Measurements from ENCODE around the gene KRTAP12-2.

Gene KRTAP12-2

DNA sequence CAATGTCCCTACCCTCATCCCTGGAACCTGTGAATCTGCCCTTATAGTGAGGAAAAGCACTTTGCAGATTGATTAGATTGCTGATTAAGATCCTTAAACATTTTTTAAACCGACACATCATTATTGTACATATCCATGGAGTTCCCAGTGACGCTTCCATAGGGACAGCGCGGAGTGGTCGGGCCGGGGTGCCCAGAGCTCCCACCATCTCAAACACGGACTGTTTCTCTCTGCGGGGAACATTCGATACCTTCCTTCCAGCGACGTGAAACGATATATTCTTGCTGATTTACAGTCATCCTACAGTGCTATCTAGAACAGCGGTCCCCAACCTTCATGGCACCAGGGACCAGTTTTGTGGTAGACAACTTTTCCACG lies 34.3 kb upstream of the KRTAP12-2 start:
- TF ChIP-seq, protein P1, sequence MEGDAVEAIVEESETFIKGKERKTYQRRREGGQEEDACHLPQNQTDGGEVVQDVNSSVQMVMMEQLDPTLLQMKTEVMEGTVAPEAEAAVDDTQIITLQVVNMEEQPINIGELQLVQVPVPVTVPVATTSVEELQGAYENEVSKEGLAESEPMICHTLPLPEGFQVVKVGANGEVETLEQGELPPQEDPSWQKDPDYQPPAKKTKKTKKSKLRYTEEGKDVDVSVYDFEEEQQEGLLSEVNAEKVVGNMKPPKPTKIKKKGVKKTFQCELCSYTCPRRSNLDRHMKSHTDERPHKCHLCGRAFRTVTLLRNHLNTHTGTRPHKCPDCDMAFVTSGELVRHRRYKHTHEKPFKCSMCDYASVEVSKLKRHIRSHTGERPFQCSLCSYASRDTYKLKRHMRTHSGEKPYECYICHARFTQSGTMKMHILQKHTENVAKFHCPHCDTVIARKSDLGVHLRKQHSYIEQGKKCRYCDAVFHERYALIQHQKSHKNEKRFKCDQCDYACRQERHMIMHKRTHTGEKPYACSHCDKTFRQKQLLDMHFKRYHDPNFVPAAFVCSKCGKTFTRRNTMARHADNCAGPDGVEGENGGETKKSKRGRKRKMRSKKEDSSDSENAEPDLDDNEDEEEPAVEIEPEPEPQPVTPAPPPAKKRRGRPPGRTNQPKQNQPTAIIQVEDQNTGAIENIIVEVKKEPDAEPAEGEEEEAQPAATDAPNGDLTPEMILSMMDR (IDR thresholded peaks at IDR 0.05; ENCODE audit: low read length), result no peak
- no peak for TF ChIP-seq EZH2phosphoT487 (IDR thresholded peaks at IDR 0.05; ENCODE audit: low read length)
- TF ChIP-seq EZH2 (optimal IDR thresholded peaks at IDR 0.05; ENCODE audit: low read depth, low read length), result no peak
- Histone ChIP-seq H3K4me3 (ENCODE audit: low read length) (no peak overlapping the region), H3K9ac (ENCODE audit: low read length) (no peak overlapping the region), H4K20me1 (ENCODE audit: insufficient read depth, low read length) (no peaks in the 10 kb centered on the region), H3K27ac (ENCODE audit: low read length) (no peak overlapping the region), H3K27me3 (replicated peaks; ENCODE audit: insufficient read depth, low read length) (peaks cover 90% of the 10 kb centered on the region), H3K9me3 (replicated peaks; ENCODE audit: insufficient read depth, low read length) (no peaks in the 10 kb centered on the region), H3K36me3 (replicated peaks; ENCODE audit: insufficient read depth, low read length) (no peaks in the 10 kb centered on the region), H2AFZ (ENCODE audit: low read length) (no peak overlapping the region), H3K9me2 (replicated peaks; ENCODE audit: insufficient read depth, low read length) (no peaks in the 10 kb centered on the region), H3K4me1 (ENCODE audit: low read length) (no peaks in the 10 kb centered on the region), H3F3A (ENCODE audit: insufficient read depth, low read length) (no peaks in the 10 kb centered on the region), H3K4me2 (ENCODE audit: low read depth, low read length) (no peak overlapping the region), H3K79me2 (ENCODE audit: low read length) (no peaks in the 10 kb centered on the region)
- no peak for DNase-seq

DNA sequence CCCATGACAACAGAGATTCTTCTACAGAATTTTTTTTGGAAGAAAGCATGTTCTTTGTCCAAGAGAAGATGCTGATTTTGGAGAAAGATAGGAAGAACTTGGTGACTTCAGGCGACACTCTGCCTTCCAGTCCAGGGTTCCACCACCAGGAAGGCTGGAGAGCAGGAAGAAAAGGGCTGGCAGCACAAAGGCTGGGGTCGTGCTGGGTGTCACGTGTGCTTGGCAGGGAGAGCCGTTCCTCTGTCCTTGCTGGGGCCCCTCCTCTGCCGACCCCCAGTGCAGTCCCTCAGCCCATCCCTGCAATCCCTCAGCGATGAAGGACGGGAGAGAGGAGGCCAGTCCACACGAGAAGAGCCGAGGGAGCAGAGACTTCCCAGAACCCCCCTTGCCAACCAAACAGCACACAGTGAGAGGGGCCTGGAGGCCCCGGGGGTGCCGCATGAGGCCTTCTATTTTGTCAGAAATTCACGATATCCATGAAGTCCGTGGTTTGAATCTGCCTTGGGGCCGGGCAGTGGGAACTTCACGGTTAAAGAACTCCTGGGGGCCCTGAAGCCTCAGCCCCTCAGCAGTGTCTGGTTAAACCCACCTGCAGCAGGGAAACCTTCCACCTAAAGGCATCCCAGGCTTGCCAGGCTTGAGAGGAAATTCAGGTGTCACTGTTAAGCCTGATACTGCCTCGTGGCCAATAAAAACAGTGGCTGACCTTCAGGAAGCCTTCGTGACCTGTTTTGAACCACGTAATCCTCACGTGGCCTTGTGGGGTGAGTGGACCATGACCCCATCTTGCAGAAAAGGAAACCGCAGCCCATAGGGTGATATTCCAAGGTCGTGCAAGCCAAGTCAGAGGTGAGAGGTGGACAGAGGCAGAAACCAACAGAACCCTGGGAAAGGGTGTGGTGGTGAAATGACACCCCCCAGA lies 33.6 kb upstream of the KRTAP12-2 start:
- H3K4me3 ChIP-seq (ENCODE audit: low read length), result no peak overlapping the region
- no peaks in the 10 kb centered on the region for H3K79me2 ChIP-seq (ENCODE audit: low read length)
- no peak overlapping the region for H2AFZ ChIP-seq (ENCODE audit: low read length)
- H3F3A ChIP-seq (ENCODE audit: insufficient read depth, low read length), result no peaks in the 10 kb centered on the region
- no peaks in the 10 kb centered on the region for H3K9me3 ChIP-seq (replicated peaks; ENCODE audit: insufficient read depth, low read length)
- TF ChIP-seq EZH2phosphoT487 (IDR thresholded peaks at IDR 0.05; ENCODE audit: low read length) (no peak), EZH2 (optimal IDR thresholded peaks at IDR 0.05; ENCODE audit: low read depth, low read length) (no peak)
- TF ChIP-seq, protein P1 (IDR thresholded peaks at IDR 0.05; ENCODE audit: low read length), result no peak
- no peaks in the 10 kb centered on the region for H3K36me3 ChIP-seq (replicated peaks; ENCODE audit: insufficient read depth, low read length)
- no peak overlapping the region for H3K27ac ChIP-seq (ENCODE audit: low read length)
- no peaks in the 10 kb centered on the region for H3K9me2 ChIP-seq (replicated peaks; ENCODE audit: insufficient read depth, low read length)
- no peak for DNase-seq
- no peak overlapping the region for H3K4me2 ChIP-seq (ENCODE audit: low read depth, low read length)
- no peaks in the 10 kb centered on the region for H3K4me1 ChIP-seq (ENCODE audit: low read length)
- H4K20me1 ChIP-seq (ENCODE audit: insufficient read depth, low read length), result no peaks in the 10 kb centered on the region
- peaks cover 94% of the 10 kb centered on the region for H3K27me3 ChIP-seq (replicated peaks; ENCODE audit: insufficient read depth, low read length)
- H3K9ac ChIP-seq (ENCODE audit: low read length), result no peak overlapping the region

DNA sequence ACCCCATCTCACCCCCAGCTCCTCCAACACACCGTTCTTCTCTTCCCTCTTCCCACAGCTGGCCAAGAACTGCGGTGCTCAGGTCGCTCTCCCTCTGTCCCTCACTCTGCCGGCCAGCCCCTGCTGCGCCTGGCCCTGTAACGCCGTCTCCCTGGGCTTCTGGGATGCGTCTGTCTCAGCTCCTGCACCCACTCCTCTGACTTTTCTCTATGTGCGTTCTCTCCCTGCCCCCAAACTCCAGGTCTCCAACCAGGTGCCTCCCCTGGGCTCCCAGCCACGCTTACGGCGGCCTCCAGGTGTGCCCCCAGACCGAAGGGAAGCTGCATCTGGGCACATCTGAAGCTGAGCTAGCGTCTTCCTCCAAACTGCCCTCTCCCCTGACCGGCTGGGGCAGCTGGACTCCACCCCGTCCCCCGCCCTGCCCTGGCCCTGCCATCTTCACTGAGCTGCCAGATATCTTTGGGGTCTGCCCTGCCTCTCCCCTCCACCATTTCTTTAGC lies 32.8 kb upstream of the KRTAP12-2 start:
- no peaks in the 10 kb centered on the region for H4K20me1 ChIP-seq (ENCODE audit: insufficient read depth, low read length)
- peaks cover 98% of the 10 kb centered on the region for H3K27me3 ChIP-seq (replicated peaks; ENCODE audit: insufficient read depth, low read length)
- no peak for DNase-seq
- H3F3A ChIP-seq (ENCODE audit: insufficient read depth, low read length), result no peaks in the 10 kb centered on the region
- H3K4me3 ChIP-seq (ENCODE audit: low read length), result no peak overlapping the region
- no peaks in the 10 kb centered on the region for H3K9me2 ChIP-seq (replicated peaks; ENCODE audit: insufficient read depth, low read length)
- H3K36me3 ChIP-seq (replicated peaks; ENCODE audit: insufficient read depth, low read length), result no peaks in the 10 kb centered on the region
- no peak overlapping the region for H2AFZ ChIP-seq (ENCODE audit: low read length)
- no peak overlapping the region for H3K4me2 ChIP-seq (ENCODE audit: low read depth, low read length)
- H3K9me3 ChIP-seq (replicated peaks; ENCODE audit: insufficient read depth, low read length), result no peaks in the 10 kb centered on the region
- H3K9ac ChIP-seq (ENCODE audit: low read length), result no peak overlapping the region
- TF ChIP-seq, protein P1 (IDR thresholded peaks at IDR 0.05; ENCODE audit: low read length), result no peak
- TF ChIP-seq EZH2phosphoT487 (IDR thresholded peaks at IDR 0.05; ENCODE audit: low read length) (no peak), EZH2 (optimal IDR thresholded peaks at IDR 0.05; ENCODE audit: low read depth, low read length) (no peak)
- H3K79me2 ChIP-seq (ENCODE audit: low read length), result no peaks in the 10 kb centered on the region
- H3K27ac ChIP-seq (ENCODE audit: low read length), result no peak overlapping the region
- no peaks in the 10 kb centered on the region for H3K4me1 ChIP-seq (ENCODE audit: low read length)

Data from MM.1S (cell line).